Fibroblast of the aortic adventitia (primary cell): Measurements from ENCODE around the gene CKS2. TPM values are rescaled to one million over a fixed set of nuclear protein-coding genes. Genes with fewer than 3 reads are reported as not detected.
"Not testable (repeated sequence)": the region's sequence is repeated elsewhere in the genome, so short reads cannot be mapped to it uniquely, and the experiment has no call there.

Source experiments
- DNase-seq: peaks from one replicate; pipeline ENCODE4 v3.0.0-alpha.2; 2010; ENCODE audit warnings: low read depth
- H3K4me3 ChIP-seq: 2 replicates; pipeline ENCODE4 v1.5.1; 2011; ENCODE audit warnings: low read depth, mild to moderate bottlenecking, control low read depth, low read length, moderate library complexity
- CTCF ChIP-seq: IDR thresholded peaks from 2 replicates; pipeline ENCODE4 v1.5.1; 2011; ENCODE audit warnings: mild to moderate bottlenecking, low read length, control low read depth, inconsistent platforms; ENCODE audit not compliant: insufficient read depth
- total RNA-seq: library from RNA; depleted of rRNA; stranded (reverse); fragments of >200 nt; gene quantifications from 2 replicates; pipeline ENCODE4 v1.2.3, GENCODE V29; 2012; ENCODE audit warnings: low replicate concordance

The CKS2 gene
- total RNA-seq, 1 donor = 104 TPM

- no peak overlapping the region for H3K4me3 ChIP-seq
- peak; percentile 87 for DNase-seq
- TF ChIP-seq CTCF = peak; percentile 85
Observed at GRCh38 chr9:89278997-89279739, 31.8 kb upstream of the CKS2 start.

GRCh38 chr9:89281106-89281505 lies 29.9 kb upstream of the CKS2 start:
- no peak overlapping the region for H3K4me3 ChIP-seq

GRCh38 chr9:89282248-89282968 lies 28.6 kb upstream of the CKS2 start:
- DNase-seq, H3K4me3 ChIP-seq: not testable (repeated sequence)

More at GRCh38 chr9:89281106-89281505, 29.9 kb upstream of the CKS2 start:
- TF ChIP-seq CTCF = no peak
- DNase-seq = peak; percentile 5

GRCh38 chr9:89284076-89284475 lies 26.9 kb upstream of the CKS2 start:
- no peak overlapping the region for H3K4me3 ChIP-seq
- no peak for DNase-seq
- TF ChIP-seq CTCF = no peak

- no peak for DNase-seq
- H3K4me3 ChIP-seq = no peak overlapping the region
- no peak for TF ChIP-seq CTCF
Observed at GRCh38 chr9:89291741-89292140, 19.3 kb upstream of the CKS2 start.

GRCh38 chr9:89293014-89293413 lies 18.0 kb upstream of the CKS2 start:
- no peak for DNase-seq
- no peak for TF ChIP-seq CTCF
- H3K4me3 ChIP-seq = no peak overlapping the region

- peak; percentile 52 for DNase-seq
- no peak for TF ChIP-seq CTCF
- H3K4me3 ChIP-seq = no peak overlapping the region
Observed at GRCh38 chr9:89295400-89295799, 15.6 kb upstream of the CKS2 start.

- DNase-seq = peak; percentile 35
- not testable (repeated sequence) for H3K4me3 ChIP-seq
Observed at GRCh38 chr9:89301996-89302395, 9.0 kb upstream of the CKS2 start.
